ENCODE results near the gene NECAB3.

DNA sequence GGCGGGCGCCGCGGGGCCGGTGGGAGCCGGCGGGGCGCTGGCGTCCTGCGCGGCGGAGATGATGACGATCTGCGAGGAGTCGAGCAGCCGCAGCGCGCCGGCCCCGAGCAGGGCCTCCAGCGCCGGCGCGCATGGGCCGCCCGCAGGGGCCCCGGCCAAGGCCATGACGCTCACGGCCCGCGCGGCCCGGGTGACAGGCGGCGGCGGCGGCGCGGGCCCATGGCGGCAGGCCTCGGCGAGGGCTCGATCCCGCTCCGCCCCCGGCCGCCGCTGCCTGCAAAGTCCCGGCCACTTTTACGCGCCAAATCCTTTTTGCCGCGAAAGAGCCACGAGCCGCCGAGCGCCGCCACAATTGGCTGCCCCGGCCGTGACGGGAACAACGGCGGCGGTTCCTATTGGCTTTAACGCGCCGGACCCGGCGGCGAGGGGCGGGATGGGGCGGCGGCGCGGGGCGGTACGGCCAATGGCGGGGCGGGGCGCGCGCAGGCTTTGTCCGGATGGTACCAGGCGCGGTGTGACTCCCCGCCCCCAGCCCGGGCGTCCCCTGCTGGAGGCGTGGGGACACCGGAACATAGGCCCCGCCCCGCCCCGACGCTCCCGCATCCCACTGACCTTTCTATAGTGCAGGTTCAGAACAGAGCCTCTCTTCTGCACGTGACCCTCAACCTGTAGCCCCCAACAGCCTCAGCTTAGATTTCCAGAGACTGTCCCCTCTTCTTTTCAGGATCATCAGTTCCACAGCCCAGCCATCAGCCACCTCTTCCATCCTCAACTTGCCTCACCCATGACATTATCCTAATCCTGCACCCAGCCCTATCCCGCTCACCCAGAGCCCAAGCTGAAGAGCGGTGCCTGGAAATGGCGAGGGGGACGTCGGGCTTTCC, 12.1 kb upstream of the NECAB3 start, which contains the start of gene E2F1:
- TF ChIP-seq CTCF (IDR thresholded peaks at IDR 0.05) (peak in 10 of 12 donors; percentile 29 to 72 (median 47)), POLR2A (IDR thresholded peaks at IDR 0.05) (peak in 1 of 2 donors; percentile 20)

All from heart left ventricle (tissue), 13 donors.